ENCODE measurements around the gene HIBADH. TPM values are rescaled to one million over a fixed set of nuclear protein-coding genes. Genes with fewer than 3 reads are reported as not detected.

HIBADH gene
- total and polyA plus RNA-seq, 2 of the 4 experiments (the other 2 are of a cell fraction), result 36.6 to 52.5 TPM

DNA sequence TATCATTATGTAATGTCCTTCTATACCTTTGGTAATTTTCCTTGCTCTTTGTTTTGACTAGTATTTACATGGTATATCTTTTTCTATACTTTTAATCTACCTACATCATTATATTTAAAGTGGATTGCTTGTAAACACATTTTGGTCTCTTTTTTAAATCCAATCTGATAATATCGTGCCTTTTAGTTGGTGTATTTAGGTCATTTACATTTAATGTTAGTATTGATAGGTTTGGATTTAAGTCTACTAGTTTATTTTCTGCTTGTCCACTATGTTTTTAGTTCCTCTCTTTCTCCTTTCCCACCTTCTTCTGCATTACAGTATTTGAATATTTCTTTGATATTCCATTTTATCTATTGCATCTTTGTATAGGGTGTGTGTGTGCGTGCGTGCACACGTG, 95.4 kb downstream of the HIBADH start:
- TF ChIP-seq USF2 (IDR thresholded peaks at IDR 0.05; ENCODE audit: low read depth, low read length), result no peak
- TF ChIP-seq MAZ (IDR thresholded peaks at IDR 0.05; ENCODE audit: borderline replicate concordance, low read depth, low read length), result no peak
- TF ChIP-seq CEBPB (IDR thresholded peaks at IDR 0.05; ENCODE audit: low read depth, low read length), result no peak
- no peak for TF ChIP-seq NFE2L2 (IDR thresholded peaks at IDR 0.05; ENCODE audit: low read depth, low read length)
- TF ChIP-seq MXI1 (IDR thresholded peaks at IDR 0.05; ENCODE audit: borderline replicate concordance, low read depth, low read length), result no peak
- TF ChIP-seq FOS (IDR thresholded peaks at IDR 0.05; ENCODE audit: low read depth, low read length), result no peak
- TF ChIP-seq BHLHE40 (IDR thresholded peaks at IDR 0.05; ENCODE audit: low read depth, low read length), result no peak
- no peak for TF ChIP-seq RAD21 (IDR thresholded peaks at IDR 0.05; ENCODE audit: low read length)
- TF ChIP-seq CTCF (conservative IDR thresholded peaks at IDR 0.05; ENCODE audit: low read depth, low read length), result no peak
- TF ChIP-seq POLR2A (IDR thresholded peaks at IDR 0.05; ENCODE audit: low read depth, low read length), result no peak
- no peak for TF ChIP-seq SMC3 (IDR thresholded peaks at IDR 0.05; ENCODE audit: low read depth, low read length)
- no peak for TF ChIP-seq RCOR1 (IDR thresholded peaks at IDR 0.05; ENCODE audit: insufficient replicate concordance, low read length)
- no peak for TF ChIP-seq ELK1 (IDR thresholded peaks at IDR 0.05; ENCODE audit: borderline replicate concordance, low read depth, low read length)
- TF ChIP-seq CHD1 (IDR thresholded peaks at IDR 0.05; ENCODE audit: low read depth, low read length), result no peak
- Histone ChIP-seq H2AK5ac (ENCODE audit: low read depth, low read length) (no peak overlapping the region), H3K18ac (ENCODE audit: low read depth, low read length) (no peak overlapping the region), H3K9ac (ENCODE audit: low read depth, low read length) (no peak overlapping the region), H3K4me2 (ENCODE audit: low read depth, low read length) (no peak overlapping the region), H4K91ac (ENCODE audit: insufficient read depth, low read depth, low read length) (no peak overlapping the region), H3K27ac (ENCODE audit: insufficient read depth, low read length) (no peak overlapping the region), H3K4ac (ENCODE audit: low read depth, low read length) (no peak overlapping the region), H3K9me1 (ENCODE audit: insufficient read depth, low read length) (0 out of 2 replicates have a peak, but pooled peaks cover 2% of the 10 kb centered on the region), H2BK20ac (ENCODE audit: low read depth, low read length) (no peak overlapping the region), H3K27me3 (ENCODE audit: control insufficient read depth, insufficient read depth, low read length) (no peaks in the 10 kb centered on the region), H3K79me1 (ENCODE audit: low read depth in 1 of 2, low read length in 2 of 2) (no peaks in the 10 kb centered on the region), H3K14ac (replicated peaks; ENCODE audit: low read depth, low read length) (no peak overlapping the region), H3K9me3 (ENCODE audit: control insufficient read depth, insufficient read depth, low read length) (peaks cover 2% of the 10 kb centered on the region; the same call in 1 of the 2 replicates), H4K5ac (ENCODE audit: low read depth, low read length) (no peak overlapping the region), H2AK9ac (replicated peaks; ENCODE audit: low read depth, low read length, poor library complexity) (no peak overlapping the region), H4K8ac (ENCODE audit: low read depth in 2 of 2, low read length in 2 of 2) (no peak overlapping the region), H3K36me3 (ENCODE audit: control insufficient read depth, insufficient read depth, low read length) (no peaks in the 10 kb centered on the region), H2BK5ac (ENCODE audit: low read depth, low read length, poor library complexity, severe bottlenecking) (no peak overlapping the region), H3K23ac (ENCODE audit: low read depth, low read length) (no peak overlapping the region), H2BK120ac (ENCODE audit: low read depth, low read length) (no peak overlapping the region), H2BK15ac (ENCODE audit: low read depth, low read length) (no peak overlapping the region), H3K4me3 (ENCODE audit: insufficient read depth, low read depth, low read length) (no peak overlapping the region), H2AFZ (replicated peaks; ENCODE audit: low read length, poor library complexity) (no peak overlapping the region), H4K20me1 (ENCODE audit: insufficient read depth, low read length) (no peaks in the 10 kb centered on the region), H3K56ac (ENCODE audit: extremely low read depth, insufficient read depth, low read length) (no peak overlapping the region), H3K4me1 (ENCODE audit: control insufficient read depth, insufficient read depth, low read length) (no peaks in the 10 kb centered on the region)
- intact Hi-C loops (cut with micrococcal nuclease), result loop anchor here (10.0 kb wide), 1 partner anchor 202 kb away; no protein-coding TSS in a partner anchor
- dilution Hi-C loops (cut with HindIII; ENCODE audit: low sequenced_read_pairs, unreplicated experiment), result no loop called here
- CTCF ChIA-PET, result no interaction called here
- POLR2A ChIA-PET (ENCODE audit: unreplicated experiment), result no interaction called here
- no CpG with 5 or more reads among the region's 4 CpGs for WGBS, 2 experiments (ENCODE audit: extremely low coverage in 2 of 2, insufficient read length in 1 of 2)
- in situ Hi-C loops (cut with MboI; ENCODE audit: low sequenced_read_pairs), result no loop called here
- ATAC-seq (ENCODE audit: low read depth) (no peak), DNase-seq (no peak)
- BruUV-seq (replicated peaks), result no TSS peak

Measured in IMR-90 (cell line).